HFFc6 (cell line): ENCODE data around the gene SEMA4D. TPM values are rescaled to one million over a fixed set of nuclear protein-coding genes. Genes with fewer than 3 reads are reported as not detected.

Experiments
- DNase-seq: peaks from one replicate; pipeline ENCODE4 v3.0.0-alpha.2; 2018
- H3K27ac Mint-ChIP-seq: 2 replicates; pipeline ENCODE4 v1.8.0; 2020; ENCODE audit warnings: mild to moderate bottlenecking, mixed read lengths
- H3K27me3 Mint-ChIP-seq: 2 replicates; pipeline ENCODE4 v1.8.0; 2021; ENCODE audit warnings: mild to moderate bottlenecking, moderate library complexity, mixed read lengths; ENCODE audit not compliant: insufficient read depth
- H3K36me3 Mint-ChIP-seq: 2 replicates; pipeline ENCODE4 v1.8.0; 2021; ENCODE audit warnings: low read depth, mixed read lengths
- H3K4me1 Mint-ChIP-seq: 2 replicates; pipeline ENCODE4 v1.8.0; 2020; ENCODE audit warnings: low read depth, mixed read lengths
- H3K4me3 Mint-ChIP-seq: 2 replicates; pipeline ENCODE4 v1.8.0; 2020; ENCODE audit warnings: mild to moderate bottlenecking, moderate library complexity, mixed read lengths
- H3K9me3 Mint-ChIP-seq: 2 replicates; pipeline ENCODE4 v1.8.0; 2020; ENCODE audit warnings: mild to moderate bottlenecking, mixed read lengths
- CTCF ChIP-seq: fragments of 200-600 bp; sonication (generic); IDR thresholded peaks from 2 replicates; pipeline ENCODE4 v1.5.0; 2021; ENCODE audit warnings: antibody characterized with exemption, mild to moderate bottlenecking
- total RNA-seq, 6 experiments: library from RNA; stranded (reverse); fragmentation: NEBNext Ultra II Directional; extraction: Animal tissue kit (Norgen Biotek cat#: 25700); gene quantifications; 2 replicates in 1 of 6; 3 replicates in 5 of 6; pipeline ENCODE4 v1.2.3, GENCODE V29; 2021

SEMA4D gene
- total RNA-seq, 6 experiments from 2014 or later = not detected

- H3K4me3 Mint-ChIP-seq = no peak overlapping the region
- H3K36me3 Mint-ChIP-seq = peaks cover 13% of the 10 kb centered on the region
- H3K27ac Mint-ChIP-seq = no peak overlapping the region
- DNase-seq = no peak
- H3K27me3 Mint-ChIP-seq = no peaks in the 10 kb centered on the region; the same call in 1 of the 2 replicates
- H3K4me1 Mint-ChIP-seq = peaks cover 1% of the 10 kb centered on the region; the same call in 1 of the 2 replicates
- no peak for TF ChIP-seq CTCF
- H3K9me3 Mint-ChIP-seq = no peaks in the 10 kb centered on the region
These were observed 133.0 kb downstream of the SEMA4D start for GRCh38 chr9:89364666-89365531.

GRCh38 chr9:89363921-89364665, 133.8 kb downstream of the SEMA4D start:
- Mint-ChIP-seq H3K4me1 (peaks cover 6% of the 10 kb centered on the region; the same call in 1 of the 2 replicates), H3K27ac (no peak overlapping the region)

DNA sequence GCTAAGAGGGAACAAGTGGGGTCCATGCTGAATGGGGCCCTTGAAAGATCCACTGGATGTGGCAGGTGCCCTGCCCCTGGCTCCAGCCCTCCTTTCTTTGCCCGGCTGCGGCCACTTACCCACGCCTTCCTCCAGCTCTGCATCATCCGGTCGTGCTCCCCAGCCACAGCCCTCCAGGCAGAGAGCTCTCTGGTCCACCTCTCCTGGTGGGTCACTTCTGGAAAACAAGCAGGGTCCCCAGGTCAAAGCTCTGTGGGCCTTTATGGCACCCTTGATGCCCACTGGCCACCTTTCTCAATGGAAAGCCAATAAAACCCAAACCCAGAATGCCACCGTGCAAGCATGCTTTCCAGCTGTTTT, 134.6 kb downstream of the SEMA4D start:
- Mint-ChIP-seq H3K27ac (no peak overlapping the region), H3K4me3 (no peak overlapping the region), H3K27me3 (no peaks in the 10 kb centered on the region; the same call in 1 of the 2 replicates), H3K36me3 (peaks cover 17% of the 10 kb centered on the region), H3K9me3 (no peaks in the 10 kb centered on the region), H3K4me1 (peaks cover 6% of the 10 kb centered on the region; the same call in 1 of the 2 replicates)
- DNase-seq = no peak
- no peak for TF ChIP-seq CTCF

More at GRCh38 chr9:89363921-89364665, 133.8 kb downstream of the SEMA4D start:
- Mint-ChIP-seq H3K36me3 (peaks cover 13% of the 10 kb centered on the region), H3K27me3 (no peaks in the 10 kb centered on the region; the same call in 1 of the 2 replicates), H3K4me3 (no peak overlapping the region), H3K9me3 (no peaks in the 10 kb centered on the region)
- TF ChIP-seq CTCF = no peak
- no peak for DNase-seq

DNA sequence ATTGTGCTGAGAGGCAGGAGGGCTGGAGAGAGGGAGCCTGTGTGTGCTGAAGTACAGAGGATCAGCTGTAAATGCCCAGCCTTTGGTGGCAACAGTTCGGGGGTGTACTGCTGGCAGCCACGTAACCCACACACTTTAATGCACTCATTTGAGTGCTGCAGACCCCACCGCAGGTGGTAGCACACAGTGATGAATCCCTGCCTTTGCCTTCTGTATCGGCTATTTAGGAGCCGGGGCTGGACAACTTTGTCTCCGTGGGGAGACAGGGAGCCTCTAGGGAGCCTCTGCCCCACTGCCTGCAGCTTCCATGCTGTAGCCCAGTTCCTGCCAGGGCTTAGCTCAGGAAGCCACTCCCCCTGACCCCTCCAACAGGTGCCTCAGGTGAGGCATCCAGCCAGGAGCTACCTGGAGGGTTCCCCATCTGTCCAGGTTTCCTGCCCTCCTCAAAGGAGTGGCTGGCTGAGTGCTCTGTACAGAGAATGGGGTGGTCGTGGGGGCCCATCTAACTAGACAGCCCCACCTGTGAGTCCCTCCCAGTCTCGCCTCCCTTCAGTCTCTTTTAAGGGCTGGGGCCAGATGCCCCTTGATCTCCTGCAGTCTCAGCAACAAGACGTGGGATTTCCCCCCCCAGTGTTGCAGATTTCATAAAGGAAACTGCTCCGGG, 135.1 kb downstream of the SEMA4D start:
- H3K4me3 Mint-ChIP-seq = no peak overlapping the region
- peaks cover 17% of the 10 kb centered on the region for H3K36me3 Mint-ChIP-seq
- no peak for TF ChIP-seq CTCF
- no peaks in the 10 kb centered on the region; the same call in 1 of the 2 replicates for H3K27me3 Mint-ChIP-seq
- no peak overlapping the region for H3K27ac Mint-ChIP-seq
- H3K4me1 Mint-ChIP-seq = peaks cover 6% of the 10 kb centered on the region; the same call in 1 of the 2 replicates
- H3K9me3 Mint-ChIP-seq = no peaks in the 10 kb centered on the region
- DNase-seq = no peak

DNA sequence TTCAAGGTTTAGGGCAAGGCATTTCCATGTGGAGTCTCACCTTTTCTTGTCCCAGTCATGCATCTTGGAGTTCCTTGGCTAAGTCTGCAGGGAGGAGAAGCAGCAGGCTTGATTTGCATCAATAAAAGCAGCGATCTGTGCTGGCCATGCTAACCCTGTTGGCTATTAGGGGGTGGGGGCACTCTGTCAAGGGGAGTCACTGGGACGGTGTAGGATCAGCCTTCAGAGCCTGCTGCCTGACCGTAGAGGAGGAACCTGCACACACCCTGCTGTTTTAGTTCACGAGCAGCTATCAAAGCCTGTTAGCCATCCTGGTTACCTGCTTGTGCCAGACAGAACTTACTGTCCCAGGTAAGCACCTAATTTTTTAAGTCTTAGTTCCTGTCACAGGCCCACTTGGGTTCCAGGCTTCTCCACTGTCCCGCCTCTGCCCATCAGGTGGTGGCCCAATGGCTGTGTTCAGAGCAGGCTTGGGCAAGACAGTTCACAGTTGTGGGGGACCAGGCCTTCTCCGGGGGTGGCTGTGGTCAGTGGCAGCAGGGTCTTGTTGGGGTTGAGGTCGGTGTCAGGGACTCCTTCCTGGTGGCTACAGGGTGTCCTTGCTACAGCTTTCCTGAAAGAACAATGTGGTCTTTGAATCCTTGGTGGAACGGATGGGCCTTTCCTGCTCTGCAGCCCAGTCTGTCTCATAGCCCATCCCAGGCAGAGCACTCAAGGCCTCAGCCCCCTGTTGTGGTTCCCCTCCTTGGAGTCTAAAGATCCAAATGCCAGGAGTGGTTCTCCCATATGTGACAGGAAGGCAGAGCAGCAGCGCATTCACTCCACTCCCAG, 135.9 kb downstream of the SEMA4D start:
- H3K4me3 Mint-ChIP-seq = no peak overlapping the region
- no peak for TF ChIP-seq CTCF
- H3K27ac Mint-ChIP-seq = no peak overlapping the region
- no peaks in the 10 kb centered on the region; the same call in 1 of the 2 replicates for H3K27me3 Mint-ChIP-seq
- peaks cover 17% of the 10 kb centered on the region for H3K36me3 Mint-ChIP-seq
- no peaks in the 10 kb centered on the region for H3K9me3 Mint-ChIP-seq
- no peak for DNase-seq
- peaks cover 6% of the 10 kb centered on the region; the same call in 1 of the 2 replicates for H3K4me1 Mint-ChIP-seq
